HFFc6 (cell line): Measurements from ENCODE around the gene ADAM33. TPM values are rescaled to one million over a fixed set of nuclear protein-coding genes. Genes with fewer than 3 reads are reported as not detected.

Experiments
- DNase-seq: peaks from one replicate; pipeline ENCODE4 v3.0.0-alpha.2; 2018
- H3K27ac Mint-ChIP-seq: 2 replicates; pipeline ENCODE4 v1.8.0; 2020; ENCODE audit warnings: mild to moderate bottlenecking, mixed read lengths
- H3K27me3 Mint-ChIP-seq: 2 replicates; pipeline ENCODE4 v1.8.0; 2021; ENCODE audit warnings: mild to moderate bottlenecking, moderate library complexity, mixed read lengths; ENCODE audit not compliant: insufficient read depth
- H3K36me3 Mint-ChIP-seq: 2 replicates; pipeline ENCODE4 v1.8.0; 2021; ENCODE audit warnings: low read depth, mixed read lengths
- H3K4me1 Mint-ChIP-seq: 2 replicates; pipeline ENCODE4 v1.8.0; 2020; ENCODE audit warnings: low read depth, mixed read lengths
- H3K4me3 Mint-ChIP-seq: 2 replicates; pipeline ENCODE4 v1.8.0; 2020; ENCODE audit warnings: mild to moderate bottlenecking, moderate library complexity, mixed read lengths
- H3K9me3 Mint-ChIP-seq: 2 replicates; pipeline ENCODE4 v1.8.0; 2020; ENCODE audit warnings: mild to moderate bottlenecking, mixed read lengths
- CTCF ChIP-seq: fragments of 200-600 bp; sonication (generic); IDR thresholded peaks from 2 replicates; pipeline ENCODE4 v1.5.0; 2021; ENCODE audit warnings: antibody characterized with exemption, mild to moderate bottlenecking
- total RNA-seq, 6 experiments: library from RNA; stranded (reverse); fragmentation: NEBNext Ultra II Directional; extraction: Animal tissue kit (Norgen Biotek cat#: 25700); gene quantifications; 2 replicates in 1 of 6; 3 replicates in 5 of 6; pipeline ENCODE4 v1.2.3, GENCODE V29; 2021

Gene ADAM33
- total RNA-seq, 6 experiments from 2014 or later, result 81.5 to 96.1 (median 87.6) TPM

GRCh38 chr20:3679749-3680700 is 1.8 kb downstream of the ADAM33 start:
- Mint-ChIP-seq H3K27ac (peak overlapping the region; percentile 99), H3K4me3 (peak overlapping the region; percentile 98), H3K9me3 (no peaks in the 10 kb centered on the region), H3K4me1 (peaks cover 47% of the 10 kb centered on the region), H3K36me3 (peaks cover 21% of the 10 kb centered on the region; the same call in 1 of the 2 replicates), H3K27me3 (peaks cover 3% of the 10 kb centered on the region; the same call in 1 of the 2 replicates)
- no peak for TF ChIP-seq CTCF
- peak; percentile 96 for DNase-seq

GRCh38 chr20:3678856-3679720 is 2.7 kb downstream of the ADAM33 start:
- H3K27me3 Mint-ChIP-seq, result peaks cover 3% of the 10 kb centered on the region; the same call in 1 of the 2 replicates

GRCh38 chr20:3678198-3678597 is 3.6 kb downstream of the ADAM33 start:
- no peak for DNase-seq
- Mint-ChIP-seq H3K36me3 (peaks cover 23% of the 10 kb centered on the region; the same call in 1 of the 2 replicates), H3K4me3 (peak overlapping the region; percentile 67), H3K27ac (peak overlapping the region; percentile 99), H3K9me3 (no peaks in the 10 kb centered on the region), H3K4me1 (peaks cover 40% of the 10 kb centered on the region), H3K27me3 (peaks cover 3% of the 10 kb centered on the region; the same call in 1 of the 2 replicates)
- TF ChIP-seq CTCF, result no peak

More at GRCh38 chr20:3678856-3679720, 2.7 kb downstream of the ADAM33 start:
- Mint-ChIP-seq H3K36me3 (peaks cover 23% of the 10 kb centered on the region; the same call in 1 of the 2 replicates), H3K4me1 (peaks cover 40% of the 10 kb centered on the region), H3K4me3 (peak overlapping the region; percentile 98), H3K27ac (peak overlapping the region; percentile 99), H3K9me3 (no peaks in the 10 kb centered on the region)
- no peak for TF ChIP-seq CTCF
- DNase-seq, result no peak

GRCh38 chr20:3677733-3678132 is 4.1 kb downstream of the ADAM33 start:
- peaks cover 40% of the 10 kb centered on the region for H3K4me1 Mint-ChIP-seq

More at GRCh38 chr20:3677733-3678132, 4.1 kb downstream of the ADAM33 start:
- Mint-ChIP-seq H3K27ac (peak overlapping the region; percentile 99), H3K27me3 (peaks cover 5% of the 10 kb centered on the region; the same call in 1 of the 2 replicates), H3K4me3 (peak overlapping the region; percentile 67), H3K9me3 (no peaks in the 10 kb centered on the region), H3K36me3 (peaks cover 23% of the 10 kb centered on the region; the same call in 1 of the 2 replicates)
- DNase-seq, result no peak
- TF ChIP-seq CTCF, result no peak
